ENCODE results near the gene OXNAD1. TPM values are rescaled to one million over a fixed set of nuclear protein-coding genes. Genes with fewer than 3 reads are reported as not detected.
A peak's percentile ranks its signal among the peaks of the same experiment; 100 is the strongest.

The OXNAD1 gene
- total and polyA plus RNA-seq, 4 experiments from 2014 or later, result 61.7 to 84.7 (median 73.2) TPM

- Mint-ChIP-seq H3K27ac (peak overlapping the region in 1 of 7 donors; percentile 68), H3K27me3 (no peaks in the 10 kb centered on the region), H3K4me3 (no peak overlapping the region), H3K4me1 (peaks cover 1 to 7% (median 4%) of the 10 kb centered on the region in 4 donors), H3K9me3 (no peaks in the 10 kb centered on the region), H3K36me3 (peaks cover 10 to 23% of the 10 kb centered on the region in 2 donors)
- peaks cover 12% of the 10 kb centered on the region for H3K36me3 ChIP-seq (ENCODE audit: insufficient read depth, low read length)
- H3K27me3 ChIP-seq (ENCODE audit: insufficient read depth, low read length), result no peaks in the 10 kb centered on the region
- intact Hi-C loops (cut with micrococcal nuclease), result no loop called here
- CTCF ChIA-PET (ENCODE audit: partially characterized antibody), result interaction anchor here (1.8 kb wide), 1 partner anchor 11 kb away, joined by 6 read pairs; no protein-coding TSS in a partner anchor
- H3K4me3 ChIP-seq (ENCODE audit: low read length in 2 of 2), result no peak overlapping the region
- POLR2A ChIA-PET (ENCODE audit: partially characterized antibody), result no interaction called here
- peaks cover 8% of the 10 kb centered on the region for H3K4me1 ChIP-seq (ENCODE audit: insufficient read depth, low read length)
- DNase-seq, result no peak
- H3K27ac ChIP-seq (ENCODE audit: low read depth, low read length), result no peak overlapping the region
- H3K9me3 ChIP-seq (ENCODE audit: control insufficient read depth in 1 of 2, low read length in 2 of 2), result no peaks in the 10 kb centered on the region
Observed at GRCh38 chr3:16258866-16259265, 6.1 kb upstream of the OXNAD1 start.

DNA sequence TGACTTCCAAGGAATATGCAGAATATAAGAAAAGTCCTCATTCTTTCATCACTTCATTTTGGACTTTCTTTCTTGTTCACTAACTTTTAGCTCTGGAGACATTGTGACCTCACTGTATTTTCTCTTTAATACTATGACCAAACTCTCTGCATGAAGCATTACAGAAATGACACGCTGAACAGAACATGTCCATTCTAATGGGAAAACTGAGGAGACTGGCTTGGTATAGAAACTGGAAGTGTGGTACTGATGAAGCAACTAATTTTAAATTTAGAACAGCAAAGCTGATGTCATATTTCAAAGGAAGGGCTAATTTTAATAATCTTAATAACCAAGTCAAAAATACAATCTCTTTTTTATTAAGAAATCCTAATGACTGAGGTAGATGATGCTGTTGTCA, 5.0 kb upstream of the OXNAD1 start:
- H3K4me3 Mint-ChIP-seq, result no peak overlapping the region
- Histone ChIP-seq H3K4me1 (ENCODE audit: insufficient read depth, low read length) (peaks cover 9% of the 10 kb centered on the region), H3K27me3 (ENCODE audit: insufficient read depth, low read length) (no peaks in the 10 kb centered on the region), H3K4me3 (ENCODE audit: low read length in 2 of 2) (no peak overlapping the region), H3K36me3 (ENCODE audit: insufficient read depth, low read length) (peaks cover 12% of the 10 kb centered on the region), H3K27ac (ENCODE audit: low read depth, low read length) (no peak overlapping the region), H3K9me3 (ENCODE audit: control insufficient read depth in 1 of 2, low read length in 2 of 2) (no peaks in the 10 kb centered on the region)
- H3K27ac Mint-ChIP-seq, result no peak overlapping the region
- H3K27me3 Mint-ChIP-seq, result no peaks in the 10 kb centered on the region
- H3K9me3 Mint-ChIP-seq, result no peaks in the 10 kb centered on the region
- H3K4me1 Mint-ChIP-seq, result peaks cover 10 to 15% (median 12%) of the 10 kb centered on the region in 4 donors
- no peak for DNase-seq
- peaks cover 10 to 33% of the 10 kb centered on the region in 2 donors for H3K36me3 Mint-ChIP-seq
- ChIA-PET CTCF (ENCODE audit: partially characterized antibody) (no interaction called here), POLR2A (ENCODE audit: partially characterized antibody) (no interaction called here)
- intact Hi-C loops (cut with micrococcal nuclease), result loop anchor here (5.0 to 10.0 kb wide), 2 partner anchors 585 to 883 kb away; no protein-coding TSS in a partner anchor

GRCh38 chr3:16262174-16262573, 2.8 kb upstream of the OXNAD1 start:
- H3K36me3 ChIP-seq (ENCODE audit: insufficient read depth, low read length), result peaks cover 12% of the 10 kb centered on the region
- ChIA-PET CTCF (ENCODE audit: partially characterized antibody) (no interaction called here), POLR2A (ENCODE audit: partially characterized antibody) (no interaction called here)
- no peaks in the 10 kb centered on the region for H3K27me3 Mint-ChIP-seq
- H3K4me3 Mint-ChIP-seq, result no peak overlapping the region
- H3K4me3 ChIP-seq (ENCODE audit: low read length in 2 of 2), result no peak overlapping the region
- no peak for DNase-seq
- H3K4me1 ChIP-seq (ENCODE audit: insufficient read depth, low read length), result peaks cover 26% of the 10 kb centered on the region
- H3K9me3 ChIP-seq (ENCODE audit: control insufficient read depth in 1 of 2, low read length in 2 of 2), result no peaks in the 10 kb centered on the region
- H3K9me3 Mint-ChIP-seq, result no peaks in the 10 kb centered on the region
- no peak overlapping the region for H3K27ac Mint-ChIP-seq
- intact Hi-C loops (cut with micrococcal nuclease), result loop anchor here (5.0 to 10.0 kb wide), 2 partner anchors 583 to 885 kb away; no protein-coding TSS in a partner anchor
- H3K4me1 Mint-ChIP-seq, result peaks cover 23 to 32% (median 29%) of the 10 kb centered on the region in 4 donors
- no peak overlapping the region for H3K27ac ChIP-seq (ENCODE audit: low read depth, low read length)
- no peaks in the 10 kb centered on the region for H3K27me3 ChIP-seq (ENCODE audit: insufficient read depth, low read length)
- H3K36me3 Mint-ChIP-seq, result peaks cover 10 to 32% of the 10 kb centered on the region in 2 donors

DNA sequence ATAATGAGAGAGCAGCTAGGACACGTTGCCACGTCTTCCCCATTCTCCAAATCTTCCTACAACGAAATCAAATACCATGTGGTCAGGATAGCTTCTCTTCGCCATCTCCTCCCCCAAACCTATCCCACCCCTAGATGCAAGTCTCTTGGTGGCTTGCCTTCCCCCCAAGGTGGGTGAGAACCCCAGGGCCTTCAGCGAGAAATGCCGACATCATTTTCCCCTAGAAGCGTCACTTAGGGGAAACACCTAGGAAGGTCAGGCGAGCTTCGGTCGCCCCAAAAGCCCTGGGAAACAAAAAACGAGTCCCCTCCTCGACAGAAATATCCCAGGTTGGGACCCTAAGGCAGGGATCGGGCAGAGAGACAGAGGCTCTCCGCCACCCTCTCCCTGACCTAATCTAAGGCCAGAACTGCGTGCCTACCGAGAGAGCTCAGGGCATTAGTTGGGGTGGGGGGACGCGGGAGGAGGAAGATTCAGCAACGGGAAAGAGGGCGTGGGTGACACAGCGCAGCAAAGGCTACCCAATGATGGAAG, 771 bp upstream of the OXNAD1 start:
- Mint-ChIP-seq H3K27me3 (no peaks in the 10 kb centered on the region), H3K4me3 (peak overlapping the region; percentile 98 to 100 (median 100)), H3K9me3 (no peaks in the 10 kb centered on the region), H3K27ac (peak overlapping the region; percentile 97 to 100 (median 100)), H3K36me3 (peaks cover 6 to 28% of the 10 kb centered on the region in 2 donors), H3K4me1 (peaks cover 28 to 38% (median 30%) of the 10 kb centered on the region in 4 donors)
- intact Hi-C loops (cut with micrococcal nuclease), result loop anchor here (1.0 to 10.0 kb wide), 5 partner anchors 17 to 1165 kb away; partner anchors contain the start of genes RBSN and RFTN1
- Histone ChIP-seq H3K4me3 (ENCODE audit: low read length in 2 of 2) (peak overlapping the region; percentile 83 to 98), H3K27ac (ENCODE audit: low read depth, low read length) (peak overlapping the region; percentile 88), H3K27me3 (ENCODE audit: insufficient read depth, low read length) (no peaks in the 10 kb centered on the region), H3K36me3 (ENCODE audit: insufficient read depth, low read length) (peaks cover 12% of the 10 kb centered on the region), H3K9me3 (ENCODE audit: control insufficient read depth in 1 of 2, low read length in 2 of 2) (no peaks in the 10 kb centered on the region), H3K4me1 (ENCODE audit: insufficient read depth, low read length) (peaks cover 33% of the 10 kb centered on the region)
- ChIA-PET CTCF (ENCODE audit: partially characterized antibody) (interaction anchor here (0.9 to 9.8 kb wide), 13 partner anchors 13 to 1061 kb away, joined by 3 to 169 read pairs (median 12); no protein-coding TSS in a partner anchor), POLR2A (ENCODE audit: partially characterized antibody) (interaction anchor here (0.7 to 3.8 kb wide), 25 partner anchors 11 to 1165 kb away, joined by 3 to 67 read pairs (median 5); partner anchors contain the start of genes BTD, CAPN7, HACL1 and RBSN)
- no peak for DNase-seq

- intact Hi-C loops (cut with micrococcal nuclease), result loop anchor here (1.0 to 10.0 kb wide), 10 partner anchors 21 to 1167 kb away; partner anchors contain the start of genes BTD, CAPN7, EAF1 and HACL1
- peak overlapping the region; percentile 88 for H3K27ac ChIP-seq (ENCODE audit: low read depth, low read length)
- H3K9me3 ChIP-seq (ENCODE audit: control insufficient read depth in 1 of 2, low read length in 2 of 2), result no peaks in the 10 kb centered on the region
- DNase-seq, result no peak
- peaks cover 33% of the 10 kb centered on the region for H3K4me1 ChIP-seq (ENCODE audit: insufficient read depth, low read length)
- H3K27ac Mint-ChIP-seq, result peak overlapping the region; percentile 97 to 100 (median 100)
- H3K9me3 Mint-ChIP-seq, result no peaks in the 10 kb centered on the region
- peaks cover 8% of the 10 kb centered on the region for H3K36me3 ChIP-seq (ENCODE audit: insufficient read depth, low read length)
- H3K36me3 Mint-ChIP-seq, result peaks cover 3 to 26% of the 10 kb centered on the region in 2 donors
- H3K4me3 Mint-ChIP-seq, result peak overlapping the region; percentile 98 to 100 (median 100)
- POLR2A ChIA-PET (ENCODE audit: partially characterized antibody), result interaction anchor here (0.6 to 3.8 kb wide), 28 partner anchors 10 to 1060 kb away, joined by 3 to 67 read pairs (median 4); partner anchors contain the start of genes CAPN7 and RFTN1
- CTCF ChIA-PET (ENCODE audit: partially characterized antibody), result interaction anchor here (1.1 to 9.8 kb wide), 16 partner anchors 14 to 1063 kb away, joined by 3 to 169 read pairs (median 6); no protein-coding TSS in a partner anchor
- peaks cover 26 to 38% (median 30%) of the 10 kb centered on the region in 4 donors for H3K4me1 Mint-ChIP-seq
- no peaks in the 10 kb centered on the region for H3K27me3 Mint-ChIP-seq
- H3K4me3 ChIP-seq (ENCODE audit: low read length in 2 of 2), result peak overlapping the region; percentile 83 to 98
- H3K27me3 ChIP-seq (ENCODE audit: insufficient read depth, low read length), result no peaks in the 10 kb centered on the region
Observed at GRCh38 chr3:16265455-16265786, 409 bp downstream of the OXNAD1 start.

DNA sequence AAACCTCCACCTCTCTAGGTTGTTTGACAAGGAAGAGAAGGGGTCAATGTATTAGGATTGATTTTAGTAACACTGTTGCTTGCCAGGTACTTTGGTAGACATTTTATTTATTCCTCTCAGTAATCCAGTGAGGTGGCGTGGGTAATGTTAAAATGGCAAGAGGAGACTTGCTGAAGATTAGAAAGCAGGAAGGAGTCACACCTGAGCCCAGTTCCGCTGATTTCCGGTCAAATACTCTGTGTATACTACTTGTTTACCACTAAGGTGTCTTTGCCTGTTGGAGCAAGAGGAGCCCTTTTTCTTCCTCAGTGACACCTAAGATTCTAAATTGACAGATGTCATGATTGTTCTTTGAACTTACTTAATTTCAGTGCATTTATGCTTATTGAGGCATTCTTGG, 1.7 kb downstream of the OXNAD1 start:
- intact Hi-C loops (cut with micrococcal nuclease), result loop anchor here (5.0 to 10.0 kb wide), 5 partner anchors 201 to 1059 kb away; partner anchors contain the start of genes CAPN7, EAF1 and METTL6
- H3K27ac Mint-ChIP-seq, result peak overlapping the region; percentile 84 to 100 (median 87)
- Histone ChIP-seq H3K9me3 (ENCODE audit: control insufficient read depth in 1 of 2, low read length in 2 of 2) (no peaks in the 10 kb centered on the region), H3K27ac (ENCODE audit: low read depth, low read length) (no peak overlapping the region), H3K4me1 (ENCODE audit: insufficient read depth, low read length) (peaks cover 33% of the 10 kb centered on the region), H3K4me3 (ENCODE audit: low read length in 2 of 2) (no peak overlapping the region), H3K27me3 (ENCODE audit: insufficient read depth, low read length) (no peaks in the 10 kb centered on the region), H3K36me3 (ENCODE audit: insufficient read depth, low read length) (peaks cover 12% of the 10 kb centered on the region)
- ChIA-PET CTCF (ENCODE audit: partially characterized antibody) (interaction anchor here (1.4 to 9.8 kb wide), 10 partner anchors 17 to 571 kb away, joined by 4 to 169 read pairs (median 35); no protein-coding TSS in a partner anchor), POLR2A (ENCODE audit: partially characterized antibody) (interaction anchor here (1.5 to 3.8 kb wide), 6 partner anchors 14 to 245 kb away, joined by 3 to 67 read pairs (median 17); no protein-coding TSS in a partner anchor)
- H3K4me3 Mint-ChIP-seq, result peak overlapping the region in 4 of 8 donors; percentile 7 to 32 (median 18)
- DNase-seq, result no peak
- no peaks in the 10 kb centered on the region for H3K27me3 Mint-ChIP-seq
- H3K36me3 Mint-ChIP-seq, result peaks cover 16 to 27% of the 10 kb centered on the region in 2 donors
- H3K4me1 Mint-ChIP-seq, result peaks cover 26 to 38% (median 30%) of the 10 kb centered on the region in 4 donors
- no peaks in the 10 kb centered on the region for H3K9me3 Mint-ChIP-seq

- POLR2A ChIA-PET (ENCODE audit: partially characterized antibody), result no interaction called here
- no peak overlapping the region for H3K27ac ChIP-seq (ENCODE audit: low read depth, low read length)
- intact Hi-C loops (cut with micrococcal nuclease), result loop anchor here (1.0 kb wide), 1 partner anchor 15 kb away; no protein-coding TSS in a partner anchor
- DNase-seq, result no peak
- H3K4me1 ChIP-seq (ENCODE audit: insufficient read depth, low read length), result peaks cover 18% of the 10 kb centered on the region
- H3K27me3 ChIP-seq (ENCODE audit: insufficient read depth, low read length), result no peaks in the 10 kb centered on the region
- H3K27ac Mint-ChIP-seq, result no peak overlapping the region
- peaks cover 12% of the 10 kb centered on the region for H3K36me3 ChIP-seq (ENCODE audit: insufficient read depth, low read length)
- no peaks in the 10 kb centered on the region for H3K9me3 ChIP-seq (ENCODE audit: control insufficient read depth in 1 of 2, low read length in 2 of 2)
- H3K4me3 Mint-ChIP-seq, result no peak overlapping the region
- H3K9me3 Mint-ChIP-seq, result no peaks in the 10 kb centered on the region
- CTCF ChIA-PET (ENCODE audit: partially characterized antibody), result interaction anchor here (2.9 to 9.8 kb wide), 5 partner anchors 19 to 282 kb away, joined by 10 to 169 read pairs (median 69); no protein-coding TSS in a partner anchor
- H3K4me1 Mint-ChIP-seq, result peaks cover 12 to 18% (median 16%) of the 10 kb centered on the region in 4 donors
- H3K27me3 Mint-ChIP-seq, result no peaks in the 10 kb centered on the region
- H3K36me3 Mint-ChIP-seq, result peaks cover 29 to 30% of the 10 kb centered on the region in 2 donors
- no peak overlapping the region for H3K4me3 ChIP-seq (ENCODE audit: low read length in 2 of 2)
Observed at GRCh38 chr3:16270855-16271254, 5.8 kb downstream of the OXNAD1 start.
